HepG2 (cell line): Measurements from ENCODE around the gene NTMT1. TPM values are rescaled to one million over a fixed set of nuclear protein-coding genes. Genes with fewer than 3 reads are reported as not detected.
A peak's percentile ranks its signal among the peaks of the same experiment; 100 is the strongest.

Experiments used
- ATAC-seq: fragments of 200-7000 bp; cut with Tn5 transposase; 3 replicates; pipeline ENCODE4 v1.9.1; 2020; ENCODE audit warnings: mild to moderate bottlenecking, moderate library complexity
- BruUV-seq: library from RNA; stranded (reverse); fragments of 400-500 nt; replicated peaks from 2 replicates; lab custom pipeline; 2021; lab: Mats Ljungman, UMichigan
- CTCF ChIA-PET: fragments of 300-600 bp; formaldehyde crosslinking; extraction: SDS; loops from one replicate; lab custom pipeline; 2021; ENCODE audit warnings: low total read pairs, inconsistent platforms, low intra/inter-chr PET ratio; lab: Yijun Ruan, JAX
- POLR2A ChIA-PET: fragments of 350-600 bp; sonication (Branson Sonifier 250); formaldehyde crosslinking; loops from one replicate; lab custom pipeline; 2020; ENCODE audit warnings: antibody characterized with exemption, inconsistent platforms; lab: Yijun Ruan, JAX
- DNase-seq: peaks from one replicate; pipeline ENCODE4 v3.0.0-alpha.2; 2015; ENCODE audit warnings: low spot score
- FAIRE-seq: peaks from 3 replicates; lab custom pipeline; 2011; peaks lifted over from hg19 to GRCh38; lab: Jason Lieb, UNC
- H2AFZ ChIP-seq: one replicate; pipeline ENCODE4 v1.6.1; 2011; ENCODE audit warnings: low read length, inconsistent platforms
- H3K27ac ChIP-seq: fragments of 300-600 bp; 3 replicates; pipeline ENCODE4 v1.8.0; 2011; ENCODE audit warnings: mixed run types, mild to moderate bottlenecking, mixed read lengths, low read length, inconsistent platforms; ENCODE audit not compliant: insufficient read depth; ENCODE audit errors: extremely low read length
- H3K27me3 ChIP-seq, 2 experiments: fragments of 200-600 bp in 1 of 2; 2 replicates in 1 of 2; 3 replicates in 1 of 2; pipeline versions ENCODE4 v1.6.0 to v1.8.0; 2011; ENCODE audit warnings: low read length in 2 of 2, mild to moderate bottlenecking in 2 of 2, moderate library complexity in 2 of 2, inconsistent platforms in 1 of 2; ENCODE audit not compliant: insufficient read depth in 2 of 2, control insufficient read depth in 1 of 2
- H3K36me3 ChIP-seq, 2 experiments: fragments of 200-600 bp in 1 of 2; replicated peaks in 1 of 2; 2 replicates in 1 of 2; 3 replicates in 1 of 2; pipeline versions ENCODE4 v1.5.1 to v1.8.0; 2011; ENCODE audit warnings: low read length in 2 of 2, inconsistent platforms in 1 of 2; ENCODE audit not compliant: insufficient read depth in 2 of 2, control insufficient read depth in 1 of 2
- H3K4me1 ChIP-seq: 2 replicates; pipeline ENCODE4 v1.5.1; 2012; ENCODE audit warnings: low read length, inconsistent platforms; ENCODE audit not compliant: insufficient read depth
- H3K4me2 ChIP-seq: 2 replicates; pipeline ENCODE4 v1.6.0; 2011; ENCODE audit warnings: low read depth, low read length, inconsistent platforms
- H3K4me3 ChIP-seq, 3 experiments: fragments of 200-600 bp in 1 of 3; sonication (generic), shearing (Covaris generic) in 1 of 3; replicated peaks in 1 of 3; 2 replicates each; pipeline ENCODE4 v1.5.1; 2011 to 2016; ENCODE audit warnings: low read length in 3 of 3, inconsistent platforms in 2 of 3, low read depth in 2 of 3, mild to moderate bottlenecking in 2 of 3, control low read depth in 1 of 3, mixed read lengths in 1 of 3; ENCODE audit not compliant: insufficient read depth in 1 of 3
- H3K79me2 ChIP-seq: one replicate; pipeline ENCODE4 v1.6.1; 2011; ENCODE audit warnings: low read length, inconsistent platforms; ENCODE audit not compliant: insufficient read depth
- H3K9ac ChIP-seq: 2 replicates; pipeline ENCODE4 v1.6.0; 2011; ENCODE audit warnings: mild to moderate bottlenecking, low read depth, low read length, inconsistent platforms; ENCODE audit not compliant: insufficient read depth
- H3K9me3 ChIP-seq: 2 replicates; pipeline ENCODE4 v1.5.1; 2012; ENCODE audit warnings: mild to moderate bottlenecking, low read length
- H4K20me1 ChIP-seq: 2 replicates; pipeline ENCODE4 v1.6.0; 2011; ENCODE audit warnings: inconsistent platforms, mild to moderate bottlenecking, low read length, moderate library complexity; ENCODE audit not compliant: insufficient read depth
- HMGA1 ChIP-seq: sonication (generic); formaldehyde crosslinking; conservative IDR thresholded peaks from 2 replicates; pipeline ENCODE4 v1.4.0; 2020; ENCODE audit warnings: missing genetic modification reagents
- HNF4G ChIP-seq, 2 experiments: sonication (generic) in 1 of 2; formaldehyde crosslinking in 1 of 2; IDR thresholded peaks; 2 replicates each; pipeline versions ENCODE4 v1.4.0 to v1.6.1; 2011 to 2020; ENCODE audit warnings: borderline replicate concordance in 2 of 2, low read depth in 2 of 2, mild to moderate bottlenecking in 2 of 2, low read length in 1 of 2, missing genetic modification reagents in 1 of 2, moderate library complexity in 1 of 2
- SIX4 ChIP-seq: sonication (generic); formaldehyde crosslinking; IDR thresholded peaks from 2 replicates; pipeline ENCODE4 v1.4.0; 2020; ENCODE audit warnings: missing genetic modification reagents
- SOX6 ChIP-seq, 2 experiments: fragments of 450-650 bp in 1 of 2; sonication (generic) in 1 of 2; formaldehyde crosslinking in 1 of 2; IDR thresholded peaks; 2 replicates each; pipeline versions ENCODE4 v1.4.0 to v1.6.1; 2017 to 2020; ENCODE audit warnings: antibody characterized with exemption in 1 of 2, mild to moderate bottlenecking in 1 of 2, missing genetic modification reagents in 1 of 2
- SP1 ChIP-seq, 2 experiments: fragments of 450-650 bp in 1 of 2; sonication (generic) in 1 of 2; formaldehyde crosslinking in 1 of 2; IDR thresholded peaks; 2 replicates each; pipeline versions ENCODE4 v1.4.0 to v1.6.1; 2016 to 2020; ENCODE audit warnings: missing genetic modification reagents in 1 of 2
- TEAD2 ChIP-seq: sonication (generic); formaldehyde crosslinking; IDR thresholded peaks from 2 replicates; pipeline ENCODE4 v1.9.0; 2021; ENCODE audit warnings: missing genetic modification reagents
- YY1 ChIP-seq: IDR thresholded peaks from 2 replicates; pipeline ENCODE4 v1.6.1; 2011; ENCODE audit warnings: low read length, low read depth, moderate library complexity, mild to moderate bottlenecking; ENCODE audit not compliant: insufficient read depth, insufficient replicate concordance
- ZNF264 ChIP-seq: sonication (generic); formaldehyde crosslinking; IDR thresholded peaks from 2 replicates; pipeline ENCODE4 v1.4.0; 2020; ENCODE audit warnings: missing genetic modification reagents
- ZNF614 ChIP-seq: IDR thresholded peaks from 2 replicates; pipeline ENCODE4 v1.6.1; 2018; ENCODE audit warnings: missing biosample characterization, missing genetic modification reagents, inconsistent platforms, borderline replicate concordance
- ZNF879 ChIP-seq: sonication (generic); formaldehyde crosslinking; IDR thresholded peaks from 2 replicates; pipeline ENCODE4 v1.8.1; 2023; ENCODE audit warnings: missing genetic modification reagents
- WGBS: methylation state at CpG from one replicate; pipeline ENCODE4 v1.1.6; 2017; ENCODE audit warnings: low lambda C conversion rate; 5-methylcytosine and 5-hydroxymethylcytosine counted together
- in situ Hi-C: cut with HindIII; loops from 2 replicates; pipeline ENCODE4 v1.10.0; 2017; ENCODE audit warnings: low pct_unique_long_range_greater_than_20kb; ENCODE audit not compliant: extremely low pct_ligation_motif_present
- intact Hi-C: fragments of 100-400 bp; cut with micrococcal nuclease; formaldehyde crosslinking; loops from one replicate; pipeline ENCODE4 v1.10.0; 2022; ENCODE audit not compliant: unreplicated experiment
- polyA plus RNA-seq, 8 experiments: library from polyadenylated mRNA; depleted of rRNA in 3 of 8; stranded (reverse) in 7 of 8; unstranded in 1 of 8; fragments of >200 nt; fragmentation: Illumina TruSeq in 4 of 8; extraction: Trizol in 4 of 8; gene quantifications; 2 replicates each; pipeline versions ENCODE4 v1.2.1 to v1.2.3, GENCODE V29; 2011 to 2016; ENCODE audit warnings: low read depth in 4 of 8, missing spikeins in 1 of 8, mixed read lengths in 1 of 8; ENCODE audit not compliant: insufficient read depth in 1 of 8
- total RNA-seq, 5 experiments: library from RNA; depleted of rRNA; stranded (reverse); fragments of >200 nt; fragmentation: Illumina TruSeq; extraction: Trizol; gene quantifications; 2 replicates each; pipeline ENCODE4 v1.2.3, GENCODE V29; 2016; ENCODE audit warnings: low read depth in 1 of 5
- TF ChIP-seq, protein P1 (sequence below): sonication (generic); formaldehyde crosslinking; IDR thresholded peaks from 2 replicates; pipeline ENCODE4 v1.5.1; 2020; ENCODE audit warnings: mild to moderate bottlenecking, missing genetic modification reagents, borderline replicate concordance
- TF ChIP-seq, protein P2 (sequence below): sonication (generic); formaldehyde crosslinking; IDR thresholded peaks from 2 replicates; pipeline ENCODE4 v1.9.0; 2021; ENCODE audit warnings: missing genetic modification reagents, mild to moderate bottlenecking, borderline replicate concordance
- TF ChIP-seq, protein P3 (sequence below): sonication (generic); formaldehyde crosslinking; IDR thresholded peaks from 2 replicates; pipeline ENCODE4 v1.5.1; 2020; ENCODE audit warnings: mild to moderate bottlenecking, missing genetic modification reagents
- TF ChIP-seq, protein P4 (sequence below): sonication (generic); formaldehyde crosslinking; IDR thresholded peaks from 2 replicates; pipeline ENCODE4 v1.4.0; 2020; ENCODE audit warnings: missing genetic modification reagents

Gene NTMT1
- total and polyA plus RNA-seq, 2 of the 13 experiments (the other 11 are each of a cell fraction or from before 2014, with no cell fraction given) = 49.1 to 53.8 TPM

DNA sequence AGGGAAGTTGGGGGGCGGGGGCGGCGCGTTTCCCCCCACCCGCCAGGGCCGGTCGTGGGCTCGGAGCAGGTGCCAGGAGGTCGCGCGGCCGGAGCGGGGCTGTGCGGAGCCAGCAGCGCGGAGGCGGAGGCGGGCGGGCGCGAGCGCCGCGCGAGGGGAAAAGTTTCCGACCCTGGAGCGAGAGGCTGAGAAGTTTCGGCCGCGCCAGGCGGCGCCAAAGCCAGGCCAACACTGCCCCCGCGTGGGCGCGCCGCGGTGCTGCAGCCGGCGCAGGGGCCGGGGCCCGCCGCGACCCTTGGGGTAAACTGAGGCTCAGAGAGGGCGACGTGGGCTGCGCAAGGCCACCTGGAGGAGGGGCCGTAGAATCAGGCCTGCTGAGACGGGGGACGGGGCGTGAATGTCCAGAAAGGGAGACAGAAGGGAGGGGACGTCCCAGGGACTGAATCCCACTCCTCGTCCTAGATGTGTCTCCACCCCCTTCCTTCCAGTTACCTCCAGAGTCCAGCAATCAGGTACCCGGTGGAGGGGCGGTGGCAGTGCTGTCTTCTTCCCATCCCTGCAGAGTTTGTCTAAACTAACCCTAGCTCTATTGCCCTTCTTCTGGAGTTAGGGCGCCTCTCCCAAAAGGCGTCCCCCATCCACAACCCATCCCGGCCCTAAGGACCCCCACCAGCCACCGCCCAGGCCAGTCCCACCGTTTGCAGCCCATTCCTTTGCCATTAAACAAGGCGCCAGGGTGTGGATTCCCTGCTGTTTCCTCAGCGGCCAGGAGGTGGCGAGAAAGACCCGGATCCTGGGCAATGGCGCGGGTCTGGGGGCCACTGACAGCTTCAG lies 15.3 kb upstream of the NTMT1 start:
- intact Hi-C loops (no loop called here), in situ Hi-C loops (loop anchor here (10.0 kb wide), 3 partner anchors 116 to 436 kb away; partner anchors contain the start of gene IER5L)
- no peaks in the 10 kb centered on the region for H3K27me3 ChIP-seq
- H3K4me2 ChIP-seq = peak overlapping the region; percentile 97
- ATAC-seq (peak; percentile 57), DNase-seq (peak; percentile 48), FAIRE-seq (no peak)
- peak overlapping the region; percentile 69 to 87 (median 81) for H3K4me3 ChIP-seq
- no TSS peak for BruUV-seq
- no peaks in the 10 kb centered on the region; a peak in 1 of 5 replicates for H3K36me3 ChIP-seq
- CTCF ChIA-PET = interaction anchor here (0.9 to 2.9 kb wide), 7 partner anchors 41 to 479 kb away, joined by 3 to 13 read pairs (median 4); no protein-coding TSS in a partner anchor
- WGBS = 7% methylated on average over 17 of the region's 66 CpGs
- H3K4me1 ChIP-seq = peaks cover 62% of the 10 kb centered on the region
- peaks cover 3% of the 10 kb centered on the region for H3K79me2 ChIP-seq
- POLR2A ChIA-PET = interaction anchor here (0.9 to 1.5 kb wide), 7 partner anchors 13 to 470 kb away, joined by 3 to 4 read pairs (median 3); partner anchors contain the start of genes IER5L and NTMT1
- H3K27ac ChIP-seq = peak overlapping the region; percentile 58
- H3K9me3 ChIP-seq = no peaks in the 10 kb centered on the region
- peak overlapping the region; percentile 72 for H3K9ac ChIP-seq
- no peaks in the 10 kb centered on the region for H4K20me1 ChIP-seq
- H2AFZ ChIP-seq = no peak overlapping the region
- no peak for TF ChIP-seq TEAD2 (CRISPR knock-in tag)
- TF ChIP-seq, protein P1, sequence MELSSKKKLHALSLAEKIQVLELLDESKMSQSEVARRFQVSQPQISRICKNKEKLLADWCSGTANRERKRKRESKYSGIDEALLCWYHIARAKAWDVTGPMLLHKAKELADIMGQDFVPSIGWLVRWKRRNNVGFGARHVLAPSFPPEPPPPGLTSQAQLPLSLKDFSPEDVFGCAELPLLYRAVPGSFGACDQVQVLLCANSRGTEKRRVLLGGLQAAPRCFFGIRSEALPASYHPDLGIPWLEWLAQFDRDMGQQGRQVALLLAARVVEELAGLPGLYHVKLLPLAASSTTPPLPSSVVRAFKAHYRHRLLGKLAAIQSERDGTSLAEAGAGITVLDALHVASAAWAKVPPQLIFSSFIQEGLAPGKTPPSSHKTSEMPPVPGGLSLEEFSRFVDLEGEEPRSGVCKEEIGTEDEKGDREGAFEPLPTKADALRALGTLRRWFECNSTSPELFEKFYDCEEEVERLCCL = no peak
- no peak for TF ChIP-seq ZNF264
- no peak for TF ChIP-seq HNF4G (IDR thresholded peaks at IDR 0.05; ENCODE audit: borderline replicate concordance, low read depth, low read length)
- TF ChIP-seq HNF4G (CRISPR knock-in tag; IDR thresholded peaks at IDR 0.05; ENCODE audit: borderline replicate concordance, low read depth) = no peak
- no peak for TF ChIP-seq SIX4 (CRISPR knock-in tag)
- TF ChIP-seq HMGA1 (CRISPR knock-in tag) = no peak
- no peak for TF ChIP-seq ZNF879 (CRISPR knock-in tag)
- TF ChIP-seq, protein P2, sequence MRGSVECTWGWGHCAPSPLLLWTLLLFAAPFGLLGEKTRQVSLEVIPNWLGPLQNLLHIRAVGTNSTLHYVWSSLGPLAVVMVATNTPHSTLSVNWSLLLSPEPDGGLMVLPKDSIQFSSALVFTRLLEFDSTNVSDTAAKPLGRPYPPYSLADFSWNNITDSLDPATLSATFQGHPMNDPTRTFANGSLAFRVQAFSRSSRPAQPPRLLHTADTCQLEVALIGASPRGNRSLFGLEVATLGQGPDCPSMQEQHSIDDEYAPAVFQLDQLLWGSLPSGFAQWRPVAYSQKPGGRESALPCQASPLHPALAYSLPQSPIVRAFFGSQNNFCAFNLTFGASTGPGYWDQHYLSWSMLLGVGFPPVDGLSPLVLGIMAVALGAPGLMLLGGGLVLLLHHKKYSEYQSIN (CRISPR knock-in tag) = no peak
- TF ChIP-seq SP1 (IDR thresholded peaks at IDR 0.05) = no peak
- TF ChIP-seq SP1 (CRISPR knock-in tag; IDR thresholded peaks at IDR 0.05) = no peak
- TF ChIP-seq, protein P3, sequence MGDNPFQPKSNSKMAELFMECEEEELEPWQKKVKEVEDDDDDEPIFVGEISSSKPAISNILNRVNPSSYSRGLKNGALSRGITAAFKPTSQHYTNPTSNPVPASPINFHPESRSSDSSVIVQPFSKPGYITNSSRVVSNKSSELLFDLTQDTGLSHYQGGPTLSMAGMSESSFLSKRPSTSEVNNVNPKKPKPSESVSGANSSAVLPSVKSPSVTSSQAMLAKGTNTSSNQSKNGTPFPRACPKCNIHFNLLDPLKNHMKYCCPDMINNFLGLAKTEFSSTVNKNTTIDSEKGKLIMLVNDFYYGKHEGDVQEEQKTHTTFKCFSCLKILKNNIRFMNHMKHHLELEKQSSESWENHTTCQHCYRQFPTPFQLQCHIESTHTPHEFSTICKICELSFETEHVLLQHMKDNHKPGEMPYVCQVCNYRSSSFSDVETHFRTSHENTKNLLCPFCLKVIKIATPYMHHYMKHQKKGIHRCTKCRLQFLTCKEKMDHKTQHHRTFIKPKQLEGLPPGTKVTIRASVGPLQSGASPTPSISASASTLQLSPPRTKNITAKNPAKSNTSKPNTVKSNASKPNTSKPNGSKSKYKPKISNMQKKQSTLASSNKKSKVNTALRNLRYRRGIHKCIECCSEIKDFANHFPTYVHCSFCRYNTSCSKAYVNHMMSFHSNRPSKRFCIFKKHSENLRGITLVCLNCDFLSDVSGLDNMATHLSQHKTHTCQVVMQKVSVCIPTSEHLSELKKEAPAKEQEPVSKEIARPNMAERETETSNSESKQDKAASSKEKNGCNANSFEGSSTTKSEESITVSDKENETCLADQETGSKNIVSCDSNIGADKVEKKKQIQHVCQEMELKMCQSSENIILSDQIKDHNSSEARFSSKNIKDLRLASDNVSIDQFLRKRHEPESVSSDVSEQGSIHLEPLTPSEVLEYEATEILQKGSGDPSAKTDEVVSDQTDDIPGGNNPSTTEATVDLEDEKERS (CRISPR knock-in tag) = no peak
- TF ChIP-seq ZNF614 (CRISPR knock-in tag) = no peak
- TF ChIP-seq SOX6 (IDR thresholded peaks at IDR 0.05) = no peak
- 0 out of 2 replicates have a peak, but pooled peaks have one; percentile 28 for TF ChIP-seq SOX6 (CRISPR knock-in tag; IDR thresholded peaks at IDR 0.05)
- peak; percentile 66 for TF ChIP-seq YY1
- TF ChIP-seq, protein P4, sequence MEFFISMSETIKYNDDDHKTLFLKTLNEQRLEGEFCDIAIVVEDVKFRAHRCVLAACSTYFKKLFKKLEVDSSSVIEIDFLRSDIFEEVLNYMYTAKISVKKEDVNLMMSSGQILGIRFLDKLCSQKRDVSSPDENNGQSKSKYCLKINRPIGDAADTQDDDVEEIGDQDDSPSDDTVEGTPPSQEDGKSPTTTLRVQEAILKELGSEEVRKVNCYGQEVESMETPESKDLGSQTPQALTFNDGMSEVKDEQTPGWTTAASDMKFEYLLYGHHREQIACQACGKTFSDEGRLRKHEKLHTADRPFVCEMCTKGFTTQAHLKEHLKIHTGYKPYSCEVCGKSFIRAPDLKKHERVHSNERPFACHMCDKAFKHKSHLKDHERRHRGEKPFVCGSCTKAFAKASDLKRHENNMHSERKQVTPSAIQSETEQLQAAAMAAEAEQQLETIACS (CRISPR knock-in tag) = peak; percentile 57; the same call in 1 of the 2 replicates
